Ramos (cell line): Measurements from ENCODE around the gene HBM.
"Not testable (repeated sequence)": the region's sequence is repeated elsewhere in the genome, so short reads cannot be mapped to it uniquely, and the experiment has no call there.

Experiments used
- in situ Hi-C: fragments of 300-500 bp; cut with MboI; formaldehyde crosslinking; loops from one replicate; pipeline ENCODE4 v1.14.3; 2022; ENCODE audit warnings: low sequenced_read_pairs; ENCODE audit not compliant: unreplicated experiment

HBM gene

DNA sequence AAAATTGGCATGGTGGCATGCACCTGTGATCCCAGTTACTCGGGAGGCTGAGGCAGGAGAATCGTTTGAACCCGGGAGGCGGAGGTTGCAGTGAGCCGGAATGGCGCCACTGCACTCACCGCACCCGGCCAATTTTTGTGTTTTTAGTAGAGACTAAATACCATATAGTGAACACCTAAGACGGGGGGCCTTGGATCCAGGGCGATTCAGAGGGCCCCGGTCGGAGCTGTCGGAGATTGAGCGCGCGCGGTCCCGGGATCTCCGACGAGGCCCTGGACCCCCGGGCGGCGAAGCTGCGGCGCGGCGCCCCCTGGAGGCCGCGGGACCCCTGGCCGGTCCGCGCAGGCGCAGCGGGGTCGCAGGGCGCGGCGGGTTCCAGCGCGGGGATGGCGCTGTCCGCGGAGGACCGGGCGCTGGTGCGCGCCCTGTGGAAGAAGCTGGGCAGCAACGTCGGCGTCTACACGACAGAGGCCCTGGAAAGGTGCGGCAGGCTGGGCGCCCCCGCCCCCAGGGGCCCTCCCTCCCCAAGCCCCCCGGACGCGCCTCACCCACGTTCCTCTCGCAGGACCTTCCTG is 14.4 kb downstream of the HBM start, which contains the start of gene HBQ1:
Gene HBQ1, plus strand, starts transcription at position 359 of the 575 bp plus-strand sequence. Its CDS starts 28 bp downstream, at position 387.
- in situ Hi-C loops: no loop called here

DNA sequence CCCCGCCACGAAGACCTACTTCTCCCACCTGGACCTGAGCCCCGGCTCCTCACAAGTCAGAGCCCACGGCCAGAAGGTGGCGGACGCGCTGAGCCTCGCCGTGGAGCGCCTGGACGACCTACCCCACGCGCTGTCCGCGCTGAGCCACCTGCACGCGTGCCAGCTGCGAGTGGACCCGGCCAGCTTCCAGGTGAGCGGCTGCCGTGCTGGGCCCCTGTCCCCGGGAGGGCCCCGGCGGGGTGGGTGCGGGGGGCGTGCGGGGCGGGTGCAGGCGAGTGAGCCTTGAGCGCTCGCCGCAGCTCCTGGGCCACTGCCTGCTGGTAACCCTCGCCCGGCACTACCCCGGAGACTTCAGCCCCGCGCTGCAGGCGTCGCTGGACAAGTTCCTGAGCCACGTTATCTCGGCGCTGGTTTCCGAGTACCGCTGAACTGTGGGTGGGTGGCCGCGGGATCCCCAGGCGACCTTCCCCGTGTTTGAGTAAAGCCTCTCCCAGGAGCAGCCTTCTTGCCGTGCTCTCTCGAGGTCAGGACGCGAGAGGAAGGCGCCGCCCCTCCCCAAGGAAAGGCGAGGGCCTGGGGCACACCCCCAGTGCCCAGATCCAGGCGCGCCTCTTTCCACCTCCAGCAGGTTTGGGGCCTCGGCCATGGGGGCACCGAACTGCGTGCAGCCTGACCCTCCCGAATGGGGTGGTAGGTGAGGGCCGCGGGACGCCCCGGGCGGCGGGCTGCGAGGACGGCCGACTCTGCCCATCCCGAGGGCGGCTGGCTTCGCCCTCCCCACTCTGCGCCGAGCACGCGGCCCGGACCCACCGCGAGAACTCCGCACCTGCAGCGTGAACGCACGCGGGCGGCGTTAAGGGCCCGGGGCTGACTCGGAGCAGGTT is 15.1 kb downstream of the HBM start:
- in situ Hi-C loops: no loop called here

DNA sequence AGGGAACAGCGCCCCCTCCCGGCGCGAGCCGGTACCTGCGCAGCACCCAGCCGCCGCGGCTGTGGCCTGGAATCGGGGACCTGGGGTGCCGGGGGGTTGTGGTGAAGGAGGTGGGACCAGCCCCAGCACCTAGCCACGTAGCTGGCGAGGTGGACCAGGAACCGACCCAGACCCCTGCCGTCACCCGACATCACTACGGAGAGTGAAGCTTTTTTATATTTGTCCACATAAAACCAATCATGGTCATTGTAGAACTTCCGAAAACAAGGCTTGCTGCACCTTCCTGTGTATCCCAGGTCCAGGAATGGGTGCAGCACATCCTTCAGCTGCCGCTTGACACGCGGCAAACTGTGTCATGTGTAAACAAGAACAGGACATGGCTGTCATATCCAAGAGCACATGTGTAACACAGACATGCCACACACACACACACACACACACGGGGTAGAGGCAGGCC is 15.8 kb downstream of the HBM start:
- in situ Hi-C loops: no loop called here

DNA sequence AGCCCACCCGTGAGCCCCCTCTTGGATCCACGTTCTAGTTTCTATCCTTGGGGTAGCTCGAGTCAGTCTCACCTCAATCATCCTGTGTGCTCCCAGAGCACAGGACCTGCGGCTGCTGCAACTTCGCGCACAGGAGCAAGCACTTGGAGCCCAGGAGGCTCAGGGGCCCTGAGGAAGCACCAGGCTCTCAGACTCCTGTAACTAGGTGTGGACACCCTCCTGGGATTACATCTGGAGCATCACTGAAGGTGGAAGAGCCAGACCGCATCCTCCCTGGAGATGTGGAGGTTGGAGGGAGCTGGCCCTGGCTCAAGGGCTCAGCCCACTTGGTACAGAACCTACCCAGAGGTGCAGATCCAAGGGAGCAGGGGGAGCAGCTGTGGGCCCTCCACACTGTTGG is 17.2 kb downstream of the HBM start:
- in situ Hi-C loops: no loop called here

DNA sequence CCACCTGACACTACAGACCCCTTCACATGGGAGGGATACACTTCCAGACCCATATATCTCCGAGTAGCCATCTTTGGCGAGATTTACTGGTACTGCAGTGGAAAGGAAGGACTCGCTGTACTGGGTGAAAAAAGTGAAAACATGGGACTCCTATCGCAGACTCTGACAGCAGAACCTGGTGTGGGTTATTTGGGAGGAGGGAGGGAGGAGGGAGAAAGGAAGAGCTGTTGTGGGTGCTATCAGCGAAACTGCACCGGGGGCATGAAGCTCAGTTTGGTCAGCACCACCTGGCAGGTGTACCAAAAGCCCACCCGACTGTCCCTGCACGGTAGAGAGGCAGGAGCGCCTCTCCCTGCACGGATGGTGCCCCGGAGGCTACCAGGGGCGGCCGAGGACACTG is 19.4 kb downstream of the HBM start:
- in situ Hi-C loops: no loop called here

DNA sequence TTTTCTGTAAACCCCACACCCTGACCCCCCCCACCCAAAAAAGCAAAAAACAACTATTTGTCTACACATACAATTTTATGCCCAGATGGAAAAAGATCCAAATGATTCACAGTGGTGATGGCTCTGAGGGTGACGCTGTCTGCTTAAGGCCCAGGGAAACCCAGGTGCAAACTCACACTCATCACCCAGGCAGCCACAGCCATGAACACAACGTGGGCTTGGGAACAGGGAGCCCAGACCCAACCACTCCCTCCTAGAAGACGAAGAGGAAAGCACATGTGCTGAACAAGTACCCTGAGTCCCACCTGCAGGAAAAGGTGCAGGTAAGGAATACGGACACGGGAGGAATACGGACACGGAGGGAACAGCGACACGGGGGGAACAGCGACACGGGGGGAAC is 19.9 kb downstream of the HBM start:
- in situ Hi-C loops: no loop called here

DNA sequence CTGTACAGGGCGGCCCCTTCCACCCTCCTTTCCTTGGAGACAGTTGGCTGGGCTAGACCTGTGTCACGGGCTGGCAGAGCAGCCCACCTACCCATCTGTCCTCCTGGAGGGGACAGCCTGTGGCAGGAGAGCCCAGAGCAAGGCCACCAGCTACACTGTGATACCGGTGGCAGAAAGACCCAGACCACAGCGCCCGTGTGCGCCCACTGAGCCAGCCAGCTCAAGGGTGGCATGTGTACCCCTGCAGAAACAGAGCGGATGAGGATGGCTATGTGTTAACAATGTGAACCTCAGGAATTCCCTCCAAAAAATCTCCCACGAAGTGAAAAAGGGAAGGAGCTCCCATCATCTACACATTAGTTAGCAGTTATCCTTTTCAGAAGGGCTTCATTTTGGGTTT is 21.6 kb downstream of the HBM start:
- in situ Hi-C loops: no loop called here

DNA sequence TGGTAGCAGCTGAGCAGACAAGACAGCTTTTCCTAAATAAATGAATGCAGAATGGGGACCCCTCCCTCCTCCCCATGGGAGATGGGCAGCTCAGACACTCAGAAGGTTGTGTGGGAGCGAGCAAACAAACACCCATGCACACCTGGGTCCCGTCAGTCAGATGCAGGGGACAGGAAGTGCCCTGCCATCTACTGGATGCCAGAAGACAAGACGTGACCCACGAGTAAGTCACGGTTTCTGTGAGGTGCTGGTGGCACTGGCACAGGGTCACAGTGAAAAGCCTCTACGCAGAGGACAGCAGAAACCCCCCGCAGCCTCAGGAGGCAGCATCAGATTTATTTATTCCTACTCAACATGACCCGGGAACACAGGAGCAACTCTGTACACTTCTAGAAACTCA is 22.9 kb downstream of the HBM start:
- in situ Hi-C loops: no loop called here

DNA sequence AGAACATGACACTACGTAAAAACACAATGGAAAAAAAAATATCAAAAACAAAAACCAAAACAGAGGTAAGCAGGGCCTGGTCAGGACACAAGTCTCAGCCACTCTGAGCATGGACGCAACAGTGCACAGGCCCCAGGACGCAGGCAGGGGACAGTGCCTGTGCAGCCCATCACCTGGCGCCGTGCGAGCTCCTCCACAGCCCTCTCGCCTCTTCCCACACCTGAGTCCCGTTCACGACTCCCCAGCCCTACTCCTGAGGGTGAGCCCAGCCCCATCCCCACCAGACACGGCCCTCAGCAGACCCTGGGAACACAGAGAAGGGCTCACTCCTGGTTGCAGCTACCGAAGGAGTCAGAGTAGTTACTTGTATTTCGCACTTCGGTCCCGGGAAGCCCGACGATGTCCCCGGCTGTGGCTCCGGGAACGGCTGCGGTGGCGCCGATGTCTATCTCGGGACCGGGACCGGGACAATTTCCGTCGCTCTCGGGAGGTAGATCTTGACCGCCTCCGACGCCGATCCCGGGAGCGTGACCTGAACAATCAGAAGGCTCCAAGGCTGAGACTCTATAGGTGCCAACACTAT is 23.9 kb downstream of the HBM start:
- in situ Hi-C loops: loop anchor here (5.0 kb wide), 1 partner anchor 82 kb away; no protein-coding TSS in a partner anchor

DNA sequence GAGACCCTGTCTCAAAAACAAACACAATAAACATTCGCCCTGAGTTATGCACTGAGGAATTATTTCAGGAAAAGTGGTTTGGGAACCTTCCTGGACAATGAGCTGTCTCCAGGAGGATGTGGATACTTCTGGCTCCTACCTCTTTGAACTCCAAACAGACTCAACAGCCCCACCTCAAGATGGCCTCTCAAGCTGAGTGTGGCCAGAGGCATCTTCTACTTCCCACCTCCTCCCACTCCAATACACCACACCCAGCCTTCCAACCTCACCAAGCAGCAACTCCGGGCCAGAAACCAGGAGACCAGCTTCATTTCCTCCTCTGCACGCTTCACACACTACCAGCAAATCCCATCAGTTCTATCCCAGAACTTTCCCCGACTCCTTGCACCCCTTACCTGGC is 26.1 kb downstream of the HBM start:
- in situ Hi-C loops: loop anchor here (5.0 kb wide), 1 partner anchor 85 kb away; no protein-coding TSS in a partner anchor

DNA sequence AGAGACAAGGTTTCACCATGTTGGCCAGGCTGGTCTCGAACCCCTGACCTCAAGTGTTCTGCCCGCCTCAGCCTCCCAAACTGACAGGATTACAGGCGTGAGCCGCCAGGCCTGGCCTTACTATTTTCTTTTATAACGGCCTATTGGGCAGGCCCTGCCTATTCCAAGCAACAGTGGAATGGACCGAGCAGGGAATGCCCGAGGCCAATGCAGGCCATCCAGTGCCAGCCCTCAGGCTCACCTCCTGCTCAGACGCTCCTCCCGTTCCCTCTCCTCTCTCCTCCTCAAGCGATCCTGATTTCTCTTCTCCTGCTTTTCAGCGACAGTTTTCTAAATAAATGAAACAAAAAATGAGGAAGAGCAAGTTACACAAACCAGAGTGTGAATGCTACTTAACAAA is 26.9 kb downstream of the HBM start:
- in situ Hi-C loops: loop anchor here (5.0 kb wide), 1 partner anchor 85 kb away; no protein-coding TSS in a partner anchor

DNA sequence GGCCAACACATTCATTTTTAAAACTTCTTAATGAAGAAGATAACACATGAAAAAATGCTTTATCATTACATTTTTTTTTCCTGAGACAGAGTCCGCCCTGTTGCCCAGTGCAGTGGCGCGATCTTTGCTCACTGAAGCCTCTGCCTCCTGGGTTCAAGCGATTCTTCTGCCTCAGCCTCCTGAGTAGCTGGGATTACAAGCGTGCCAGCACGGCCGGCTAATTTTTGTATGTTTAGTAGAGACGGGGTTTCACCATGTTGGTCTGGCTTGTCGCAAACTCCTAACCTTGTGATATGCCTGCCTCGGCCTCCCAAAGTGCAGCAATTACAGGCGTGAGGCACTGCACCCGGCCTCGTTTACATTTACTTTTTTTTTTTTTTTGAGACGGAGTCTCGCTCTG is 27.7 kb downstream of the HBM start:
- in situ Hi-C loops: loop anchor here (5.0 kb wide), 1 partner anchor 86 kb away; no protein-coding TSS in a partner anchor

DNA sequence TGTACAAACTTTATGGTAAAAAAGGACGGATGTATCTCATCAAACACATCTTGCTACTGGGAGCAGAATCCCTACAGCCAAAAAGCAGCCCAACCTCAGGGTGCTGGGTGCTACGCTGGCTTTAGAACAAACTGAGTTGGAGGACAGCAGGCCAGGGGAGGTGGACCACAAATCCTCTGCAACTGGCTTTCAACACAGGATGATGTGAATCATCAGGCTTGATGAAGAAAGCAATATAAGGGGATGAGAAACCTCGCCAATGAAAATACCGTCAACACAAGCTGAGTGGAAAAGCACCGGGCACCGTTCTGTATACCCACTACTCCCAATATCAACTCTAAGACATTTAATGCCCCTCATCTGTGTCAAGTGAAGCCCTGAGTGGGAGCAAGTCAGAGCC is 28.7 kb downstream of the HBM start:
- in situ Hi-C loops: loop anchor here (5.0 kb wide), 1 partner anchor 87 kb away; no protein-coding TSS in a partner anchor

DNA sequence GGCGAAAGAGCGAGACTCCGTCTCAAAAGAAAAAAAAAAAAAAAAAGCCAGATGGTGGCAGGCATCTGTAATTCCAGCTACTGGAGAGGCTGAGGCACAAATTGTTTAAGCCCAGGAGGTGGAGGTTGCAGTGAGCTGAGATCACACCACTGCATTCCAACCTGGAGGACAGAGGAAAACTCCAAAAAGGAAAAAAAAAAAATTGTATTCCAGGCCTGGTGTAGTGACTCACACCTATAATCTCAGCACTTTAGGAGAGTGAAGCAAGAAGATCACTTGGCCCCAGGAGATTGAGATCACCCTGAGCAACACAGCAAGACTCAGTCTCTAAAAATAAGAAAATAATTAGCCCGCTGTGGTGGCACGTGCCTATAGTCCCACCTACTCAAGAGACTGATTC is 34.6 kb downstream of the HBM start:
- in situ Hi-C loops: no loop called here

DNA sequence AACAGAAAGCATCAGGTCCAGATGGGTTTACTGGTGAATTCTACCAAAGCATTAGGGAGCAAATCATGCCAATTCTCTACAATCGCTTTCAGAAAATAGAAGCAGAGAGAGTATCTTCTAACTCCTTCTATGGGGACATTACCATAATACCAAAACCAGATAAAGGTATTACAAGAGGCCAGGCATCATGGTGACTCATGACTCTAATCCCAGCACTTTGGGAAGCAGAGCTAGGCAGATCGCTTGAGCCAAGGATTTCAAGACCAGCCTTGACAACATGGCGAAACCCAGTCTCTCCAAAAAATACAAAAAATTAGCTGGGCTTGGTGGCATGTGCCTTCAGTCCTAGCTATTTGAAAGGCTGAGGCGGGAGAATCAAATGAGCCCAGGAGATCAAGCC is 37.5 kb downstream of the HBM start:
- in situ Hi-C loops: no loop called here

DNA sequence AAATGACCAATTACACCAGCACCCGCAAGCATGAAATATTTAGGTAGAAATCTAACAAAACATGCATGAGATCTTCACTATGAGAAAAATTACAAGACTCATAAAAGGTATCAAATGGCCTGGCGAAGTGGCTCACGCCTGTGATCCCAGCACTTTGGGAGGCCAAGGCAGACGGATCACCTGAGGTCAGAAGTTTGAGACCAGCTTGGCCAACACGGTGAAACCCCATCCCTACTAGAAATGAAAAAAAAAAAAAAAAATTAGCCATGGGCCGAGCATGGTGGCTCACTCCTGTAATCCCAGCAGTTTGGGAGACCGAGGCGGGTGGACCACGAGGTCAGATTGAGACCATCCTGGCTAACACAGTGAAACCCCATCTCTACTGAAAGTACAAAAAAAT is 38.3 kb downstream of the HBM start:
- in situ Hi-C loops: not testable (repeated sequence)

DNA sequence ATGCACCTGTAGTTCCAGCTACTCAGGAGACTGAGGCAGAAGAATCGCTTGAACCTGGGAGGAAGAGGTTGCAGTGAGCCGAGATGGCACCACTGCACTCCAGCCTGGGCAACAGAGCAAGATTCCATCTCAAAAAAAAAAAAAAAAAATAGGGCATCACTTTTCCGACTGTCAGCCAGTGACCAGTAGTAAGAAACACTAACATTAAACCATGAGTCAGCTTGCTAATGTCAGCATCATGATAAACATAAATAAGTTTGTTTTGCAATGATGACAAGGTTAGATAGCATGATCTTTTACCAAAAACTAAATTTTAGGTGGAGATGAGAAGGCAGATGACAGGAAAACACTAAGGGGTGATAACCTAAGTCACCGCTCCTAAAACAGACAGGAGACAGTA is 43.6 kb downstream of the HBM start:
- in situ Hi-C loops: not testable (repeated sequence)

DNA sequence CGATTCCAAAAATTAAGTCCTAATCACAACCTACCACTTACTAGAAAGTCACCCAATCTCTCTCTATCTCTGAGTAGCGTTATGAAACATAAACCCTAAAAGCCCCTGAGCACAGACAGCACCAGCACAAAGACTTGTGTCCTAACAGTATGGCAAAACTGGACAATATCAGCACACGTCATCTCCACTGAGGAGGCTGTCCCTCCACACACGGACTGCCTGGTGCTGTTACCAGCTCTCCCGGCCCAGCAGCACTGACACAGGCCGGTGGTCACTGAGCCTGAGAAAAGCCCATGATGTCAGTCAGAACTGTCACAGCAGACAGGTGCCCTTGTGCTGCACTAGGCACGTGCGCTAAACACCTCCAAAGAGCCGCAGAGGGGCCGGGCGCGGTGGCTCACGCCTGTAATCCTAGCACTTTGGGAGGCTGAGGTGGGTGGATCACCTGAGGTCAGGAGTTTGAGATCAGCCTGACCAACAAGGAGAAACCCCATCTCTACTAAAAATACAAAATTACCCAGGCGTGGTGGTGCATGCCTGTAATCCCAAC is 45.9 kb downstream of the HBM start:
- in situ Hi-C loops: not testable (repeated sequence)

DNA sequence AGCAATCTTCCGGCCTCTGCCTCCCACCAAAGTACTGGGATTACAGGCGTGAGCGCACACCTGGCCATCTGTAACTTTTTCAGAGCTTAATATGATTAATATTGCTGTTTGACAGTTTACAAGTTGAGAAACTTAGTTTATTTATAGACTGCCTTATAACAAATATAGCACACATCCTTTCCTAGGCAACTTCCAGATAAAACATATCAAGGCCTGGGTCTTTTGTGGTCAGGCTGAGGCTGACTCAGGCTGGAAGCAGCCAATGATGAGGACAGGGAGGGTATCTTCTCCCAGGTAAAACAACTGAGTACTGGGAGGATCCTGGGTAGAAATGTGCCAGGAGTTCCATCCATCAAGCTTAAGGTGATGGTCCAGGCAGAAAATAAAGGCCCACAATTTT is 47.2 kb downstream of the HBM start:
- in situ Hi-C loops: no loop called here
